T1000 (cell line): Measurements from ENCODE around the gene PPM1F.
"Not testable (repeated sequence)": the region's sequence is repeated elsewhere in the genome, so short reads cannot be mapped to it uniquely, and the experiment has no call there.

Experiments
- DNase-seq: peaks from one replicate; lab custom pipeline; 2025; ENCODE audit warnings: mixed read lengths; lab: John Stamatoyannopoulos, UW

PPM1F gene

GRCh38 chr22:21889251-21889990 is 63.2 kb downstream of the PPM1F start:
- no peak for DNase-seq

- DNase-seq: no peak
Measured at GRCh38 chr22:21887841-21888240, 64.8 kb downstream of the PPM1F start.

GRCh38 chr22:21883930-21884329 is 68.7 kb downstream of the PPM1F start:
- DNase-seq: not testable (repeated sequence)

GRCh38 chr22:21882754-21883333 is 69.8 kb downstream of the PPM1F start:
- not testable (repeated sequence) for DNase-seq

- no peak for DNase-seq
Measured at GRCh38 chr22:21881841-21882753, 70.6 kb downstream of the PPM1F start.

GRCh38 chr22:21876486-21877176 is 76.0 kb downstream of the PPM1F start:
- DNase-seq: no peak

- DNase-seq: not testable (repeated sequence)
Measured at GRCh38 chr22:21874953-21875352, 77.7 kb downstream of the PPM1F start.

- no peak for DNase-seq
Measured at GRCh38 chr22:21873619-21874018, 79.0 kb downstream of the PPM1F start.

GRCh38 chr22:21872741-21873140 is 79.9 kb downstream of the PPM1F start:
- DNase-seq: not testable (repeated sequence)
